Endothelial cell (in vitro differentiated cells): ENCODE measurements around the gene MINAR2. TPM values are rescaled to one million over a fixed set of nuclear protein-coding genes. Genes with fewer than 3 reads are reported as not detected.

Experiments
- DNase-seq: peaks from one replicate; pipeline ENCODE4 v3.0.0; 2021; ENCODE audit warnings: low spot score
- H3K27ac Mint-ChIP-seq: one replicate; pipeline ENCODE4 v1.8.0; 2021; ENCODE audit warnings: mixed read lengths, inconsistent platforms; ENCODE audit not compliant: unreplicated experiment
- H3K27me3 Mint-ChIP-seq: one replicate; pipeline ENCODE4 v1.8.0; 2021; ENCODE audit warnings: mild to moderate bottlenecking, moderate library complexity, mixed read lengths, inconsistent platforms; ENCODE audit not compliant: unreplicated experiment
- H3K36me3 Mint-ChIP-seq: one replicate; pipeline ENCODE4 v1.8.0; 2021; ENCODE audit warnings: mild to moderate bottlenecking, low read depth, mixed read lengths, inconsistent platforms; ENCODE audit not compliant: unreplicated experiment
- H3K4me1 Mint-ChIP-seq: one replicate; pipeline ENCODE4 v1.8.0; 2021; ENCODE audit warnings: mild to moderate bottlenecking, mixed read lengths, inconsistent platforms; ENCODE audit not compliant: unreplicated experiment
- H3K4me3 Mint-ChIP-seq: one replicate; pipeline ENCODE4 v1.8.0; 2021; ENCODE audit warnings: mild to moderate bottlenecking, mixed read lengths, inconsistent platforms; ENCODE audit not compliant: unreplicated experiment
- H3K9me3 Mint-ChIP-seq: one replicate; pipeline ENCODE4 v1.8.0; 2021; ENCODE audit warnings: mixed read lengths, inconsistent platforms; ENCODE audit not compliant: unreplicated experiment
- CTCF ChIP-seq: fragments of 200-600 bp; sonication (generic); IDR thresholded peaks from one replicate; pipeline ENCODE4 v1.5.0; 2021; ENCODE audit warnings: antibody characterized with exemption; ENCODE audit not compliant: unreplicated experiment
- total RNA-seq: library from RNA; stranded (reverse); fragmentation: NEBNext Ultra II Directional; extraction: Animal tissue kit (Norgen Biotek cat#: 25700); gene quantifications from one replicate; pipeline ENCODE4 v1.2.1, GENCODE V29; 2021; ENCODE audit not compliant: unreplicated experiment

Gene MINAR2
- total RNA-seq, 1 donor from 2014 or later = not detected

- Mint-ChIP-seq H3K27me3 (no peaks in the 10 kb centered on the region), H3K9me3 (no peaks in the 10 kb centered on the region), H3K4me1 (peaks cover 2% of the 10 kb centered on the region), H3K36me3 (no peaks in the 10 kb centered on the region), H3K27ac (no peak overlapping the region), H3K4me3 (no peak overlapping the region)
- no peak for DNase-seq
- no peak for TF ChIP-seq CTCF
Observed at GRCh38 chr5:129760636-129761325, 12.9 kb downstream of the MINAR2 start.

GRCh38 chr5:129763651-129764050 is 15.8 kb downstream of the MINAR2 start:
- Mint-ChIP-seq H3K9me3 (no peaks in the 10 kb centered on the region), H3K4me1 (peaks cover 4% of the 10 kb centered on the region), H3K27ac (no peak overlapping the region), H3K4me3 (no peak overlapping the region), H3K27me3 (no peaks in the 10 kb centered on the region), H3K36me3 (no peaks in the 10 kb centered on the region)
- DNase-seq = no peak
- no peak for TF ChIP-seq CTCF

- DNase-seq = no peak
Observed at GRCh38 chr5:129766798-129767197, 18.9 kb downstream of the MINAR2 start.

GRCh38 chr5:129767927-129768380 is 20.1 kb downstream of the MINAR2 start:
- Mint-ChIP-seq H3K27ac (no peak overlapping the region), H3K27me3 (no peaks in the 10 kb centered on the region), H3K4me3 (no peak overlapping the region), H3K4me1 (peaks cover 5% of the 10 kb centered on the region), H3K36me3 (no peaks in the 10 kb centered on the region), H3K9me3 (no peaks in the 10 kb centered on the region)
- DNase-seq = peak; percentile 78
- TF ChIP-seq CTCF = peak; percentile 97

More at GRCh38 chr5:129766798-129767197, 18.9 kb downstream of the MINAR2 start:
- H3K4me1 Mint-ChIP-seq = peaks cover 5% of the 10 kb centered on the region
- no peaks in the 10 kb centered on the region for H3K36me3 Mint-ChIP-seq
- TF ChIP-seq CTCF = no peak
- no peaks in the 10 kb centered on the region for H3K27me3 Mint-ChIP-seq
- no peak overlapping the region for H3K27ac Mint-ChIP-seq
- no peaks in the 10 kb centered on the region for H3K9me3 Mint-ChIP-seq
- H3K4me3 Mint-ChIP-seq = no peak overlapping the region

- TF ChIP-seq CTCF = no peak
- H3K27ac Mint-ChIP-seq = peak overlapping the region; percentile 4
Observed at GRCh38 chr5:129768735-129769134, 20.8 kb downstream of the MINAR2 start.

More at GRCh38 chr5:129768735-129769134, 20.8 kb downstream of the MINAR2 start:
- Mint-ChIP-seq H3K27me3 (no peaks in the 10 kb centered on the region), H3K4me1 (peaks cover 11% of the 10 kb centered on the region), H3K4me3 (no peak overlapping the region), H3K9me3 (no peaks in the 10 kb centered on the region), H3K36me3 (no peaks in the 10 kb centered on the region)
- DNase-seq = no peak
